COLO829 (cell line): ENCODE measurements around the gene SPAG7.
A peak's percentile ranks its signal among the peaks of the same experiment; 100 is the strongest.

ENCODE experiments used
- DNase-seq: peaks from one replicate; pipeline ENCODE4 v3.0.0; 2012; ENCODE audit warnings: low spot score

Gene SPAG7

DNA sequence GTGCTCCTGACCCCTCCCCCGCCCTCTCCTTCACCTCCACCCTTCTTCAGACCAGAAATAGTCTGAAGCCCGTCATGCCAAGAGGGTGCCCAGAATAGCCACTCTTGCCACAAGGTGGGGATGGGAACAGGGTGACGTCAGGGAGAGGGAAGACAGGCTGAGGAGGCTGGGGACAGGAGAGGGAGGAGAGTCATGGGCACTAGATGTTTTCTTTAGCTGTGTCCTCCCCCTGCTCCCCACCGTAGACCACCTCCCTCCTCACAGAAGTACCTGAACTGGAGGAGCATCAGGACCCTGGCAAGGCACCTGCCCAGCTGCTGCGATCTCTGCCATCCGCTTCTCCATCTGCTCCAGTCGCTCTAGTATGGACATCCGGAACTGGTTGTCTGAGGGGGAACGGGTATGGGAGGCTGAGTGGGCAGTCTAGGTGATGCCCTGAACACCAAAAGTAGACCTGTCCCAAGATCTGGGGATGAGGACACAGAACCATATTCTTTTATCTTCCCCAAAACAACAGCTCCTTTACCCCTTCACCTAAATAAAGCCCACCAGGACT is 6.6 kb upstream of the SPAG7 start:
- DNase-seq, result no peak

DNA sequence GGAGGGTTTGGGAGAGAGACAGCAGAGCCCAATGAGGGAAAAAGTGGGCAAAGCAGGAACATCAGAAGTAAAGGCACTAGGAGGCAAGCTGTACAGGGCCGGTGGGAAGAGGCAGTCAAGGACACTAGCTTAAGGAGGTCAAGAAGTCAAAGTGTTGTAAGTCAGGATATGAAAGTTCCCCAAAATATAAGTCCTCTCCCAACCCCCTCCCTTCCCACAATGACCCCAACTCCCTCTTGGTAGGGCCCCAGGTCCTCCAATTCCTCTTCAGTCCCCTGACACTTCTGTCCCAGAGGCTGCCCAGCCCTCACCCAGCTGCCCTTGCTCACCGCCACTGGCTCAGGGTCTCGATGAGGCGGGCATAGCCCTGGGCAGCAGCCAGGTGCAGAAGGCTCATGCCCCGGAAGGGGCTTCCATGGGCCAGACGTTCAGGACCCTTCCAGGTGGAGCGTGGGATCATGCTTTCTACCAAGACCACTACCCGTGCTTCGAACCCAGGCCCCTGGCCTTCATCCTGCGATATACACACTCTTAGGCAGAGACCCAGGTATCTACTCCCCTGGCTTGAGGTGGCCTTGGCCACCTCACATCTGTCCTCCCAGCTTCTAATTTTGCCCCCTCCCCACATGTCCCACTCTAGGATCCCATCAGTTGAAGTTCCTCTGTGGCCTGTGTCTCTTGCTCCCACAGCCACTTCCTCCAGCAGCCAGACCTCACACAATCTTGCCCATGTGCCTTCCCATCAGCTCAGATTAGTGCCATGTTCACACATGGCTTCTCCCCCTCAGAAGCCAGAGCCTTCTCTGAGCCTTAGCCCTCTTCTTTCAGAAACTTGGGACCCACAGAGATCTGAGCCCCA is 5.9 kb upstream of the SPAG7 start:
- DNase-seq, result no peak

- DNase-seq, result no peak
Observed at GRCh38 chr17:4972752-4973151, 5.1 kb upstream of the SPAG7 start.

GRCh38 chr17:4972322-4972721 is 4.7 kb upstream of the SPAG7 start:
- DNase-seq, result no peak

DNA sequence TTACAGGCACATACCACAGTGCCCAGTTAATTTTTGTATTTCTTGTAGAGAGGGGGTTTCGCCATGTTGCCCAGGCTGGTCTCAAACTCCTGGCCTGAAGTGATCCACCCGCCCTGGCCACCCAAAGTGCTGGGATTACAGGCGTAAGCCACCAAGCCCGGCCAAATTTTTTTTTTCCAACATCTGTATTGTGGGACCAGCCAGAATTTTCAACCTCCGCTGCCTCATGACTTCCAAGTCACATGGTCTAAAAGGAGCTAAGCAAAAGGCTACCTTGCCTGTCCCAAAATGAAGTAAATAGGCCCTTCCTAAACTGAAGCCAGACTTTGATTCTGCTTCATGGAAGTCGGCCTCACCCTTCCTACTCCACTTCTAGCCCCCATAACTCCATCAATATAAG is 4.2 kb upstream of the SPAG7 start:
- DNase-seq, result no peak

- DNase-seq, result no peak
Observed at GRCh38 chr17:4970273-4970672, 2.7 kb upstream of the SPAG7 start.

DNA sequence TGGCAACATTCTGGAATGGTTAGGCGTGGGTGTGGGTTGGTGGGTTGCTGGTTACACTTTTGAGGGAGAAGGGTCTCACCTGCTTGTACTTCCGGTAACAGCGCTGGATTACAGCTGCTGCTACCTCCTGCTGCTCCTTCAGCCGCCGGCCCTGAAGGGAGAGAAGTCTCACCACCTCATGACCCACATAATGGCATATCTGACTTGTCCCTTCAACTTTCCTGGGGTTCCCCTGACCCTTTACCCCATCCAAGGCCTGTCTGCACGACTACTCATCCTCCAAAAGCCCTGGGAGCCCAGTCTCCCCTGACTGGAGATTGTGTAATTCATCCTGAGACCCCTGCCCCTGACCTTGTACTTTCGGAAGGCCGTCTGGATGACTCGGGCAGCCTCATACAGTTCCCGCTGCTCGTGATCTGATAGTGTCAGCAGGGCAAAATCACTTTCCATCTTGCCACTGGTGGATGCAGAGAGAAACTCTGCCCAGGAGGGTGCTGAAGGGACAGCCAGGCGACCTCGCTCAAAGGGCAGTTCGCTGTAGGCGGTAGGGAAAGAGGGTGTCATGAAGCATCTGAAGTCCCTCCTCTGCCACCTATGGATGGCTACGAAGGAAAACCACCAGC is 2.0 kb upstream of the SPAG7 start:
- no peak for DNase-seq

DNA sequence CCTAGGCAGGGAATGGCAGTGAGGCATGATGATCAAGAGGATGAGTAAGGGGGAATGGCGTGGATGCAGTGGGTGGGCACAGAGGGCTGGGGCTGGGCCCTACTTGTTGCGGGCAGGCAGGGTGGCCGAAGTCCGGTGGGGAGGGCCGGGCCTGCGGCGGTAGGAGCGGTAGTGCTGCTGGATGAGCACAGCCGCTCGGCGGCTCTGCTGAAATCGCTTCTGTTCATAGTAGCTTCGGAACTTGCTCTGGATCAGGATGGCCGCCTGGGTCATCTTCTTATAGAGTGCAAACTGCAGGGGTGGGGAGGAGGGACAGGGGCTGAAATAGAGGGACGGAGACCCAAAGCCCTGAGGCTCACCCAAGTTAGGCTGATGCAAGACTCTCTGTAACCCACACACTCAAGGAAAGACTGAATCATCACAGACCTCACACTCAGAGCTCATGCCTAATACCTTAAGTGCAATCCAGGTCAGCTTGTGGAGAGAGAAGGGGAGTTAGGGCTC is 1.5 kb upstream of the SPAG7 start:
- no peak for DNase-seq

DNA sequence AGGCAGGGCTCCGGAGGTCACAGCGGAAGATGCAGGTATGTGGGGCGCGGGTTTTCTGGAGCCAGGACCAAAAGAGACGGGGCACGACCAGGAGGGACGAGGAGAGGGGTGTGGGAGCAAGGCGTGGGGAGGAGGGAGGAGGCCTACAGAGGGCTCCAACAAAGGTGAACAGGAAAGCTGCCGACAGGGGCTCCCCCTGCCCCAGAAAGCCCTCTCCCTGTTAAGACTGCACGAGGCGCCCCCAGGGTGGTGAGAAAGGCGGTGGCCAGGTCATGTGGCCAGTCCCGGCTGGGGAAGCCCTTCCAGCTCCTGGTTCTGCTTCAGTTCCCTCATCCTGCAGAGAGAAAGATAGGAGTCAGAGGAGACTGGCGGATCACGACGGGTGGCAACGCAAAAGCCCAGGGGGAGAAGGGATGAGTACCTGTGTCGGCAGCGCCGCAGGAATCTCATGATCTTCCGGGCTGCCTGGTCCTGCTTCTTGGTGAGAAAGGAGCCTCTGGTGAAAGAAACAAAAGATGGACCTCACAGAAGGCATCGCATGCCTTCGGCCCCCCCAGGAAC is 949 bp upstream of the SPAG7 start:
- no peak for DNase-seq

DNA sequence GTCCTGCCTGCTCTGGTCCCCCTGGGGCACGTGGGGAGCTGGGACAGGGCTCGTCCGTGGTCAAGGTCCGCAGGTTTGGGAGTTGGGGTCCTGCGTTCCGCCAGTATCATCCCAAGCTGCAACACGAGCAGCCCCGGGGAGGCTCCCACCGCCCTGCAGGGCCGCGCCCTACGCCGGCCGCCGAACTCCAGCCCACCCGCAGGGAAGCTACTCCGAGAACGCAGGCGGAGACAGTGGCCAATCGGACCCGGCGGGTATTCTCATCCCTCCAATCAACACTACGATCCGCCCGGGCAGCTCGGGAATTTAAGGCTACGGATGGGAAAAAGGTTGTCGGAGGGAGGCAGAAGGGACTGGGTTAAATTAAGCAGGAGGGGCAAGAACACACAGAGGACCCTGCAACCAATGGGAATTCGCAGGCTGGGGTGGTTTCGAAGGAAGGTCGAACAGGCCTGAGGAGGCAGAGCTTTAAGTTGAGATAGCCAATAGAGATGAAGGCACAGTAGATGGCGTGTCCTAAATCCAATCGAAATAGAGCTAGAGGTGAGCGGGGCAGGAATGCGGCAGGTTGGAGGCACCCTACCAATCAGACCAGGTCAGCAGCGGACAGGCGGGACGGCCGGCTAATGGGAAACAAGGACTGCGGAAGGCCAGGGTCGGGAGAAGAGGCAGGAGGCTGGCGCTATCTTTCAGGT is 626 bp downstream of the SPAG7 start:
- DNase-seq, result peak; percentile 99

DNA sequence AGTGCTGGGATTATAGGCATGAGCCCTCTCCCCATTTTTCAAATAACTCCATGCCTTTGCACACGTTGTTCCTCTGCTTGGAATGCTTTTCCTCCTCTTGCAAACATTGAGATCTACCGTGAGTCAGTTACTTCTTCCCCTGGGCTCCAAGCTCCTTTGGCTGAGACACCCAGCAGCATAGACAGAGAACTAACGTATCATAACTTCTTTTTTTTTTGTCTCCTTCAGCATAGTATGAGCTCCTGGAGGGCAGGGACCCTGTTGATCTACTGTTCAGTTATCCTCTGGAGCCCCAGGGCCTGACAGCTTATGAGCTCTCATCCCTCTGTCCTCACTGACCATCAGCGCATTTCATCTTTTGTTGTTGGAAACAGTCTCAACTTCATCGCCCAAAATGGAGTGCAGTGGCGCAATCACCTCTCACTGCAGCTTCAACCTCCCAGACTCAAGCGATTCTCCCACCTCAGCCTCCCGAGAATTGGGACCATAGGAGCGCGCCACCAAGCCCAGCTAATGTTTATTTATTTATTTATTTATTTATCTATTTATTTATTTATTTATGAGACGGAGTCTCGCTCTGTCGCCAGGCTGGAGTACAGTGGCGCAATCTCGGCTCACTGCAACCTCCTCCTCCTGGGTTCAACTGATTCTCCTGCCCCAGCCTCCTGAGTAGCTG is 2.2 kb downstream of the SPAG7 start:
- DNase-seq, result no peak

DNA sequence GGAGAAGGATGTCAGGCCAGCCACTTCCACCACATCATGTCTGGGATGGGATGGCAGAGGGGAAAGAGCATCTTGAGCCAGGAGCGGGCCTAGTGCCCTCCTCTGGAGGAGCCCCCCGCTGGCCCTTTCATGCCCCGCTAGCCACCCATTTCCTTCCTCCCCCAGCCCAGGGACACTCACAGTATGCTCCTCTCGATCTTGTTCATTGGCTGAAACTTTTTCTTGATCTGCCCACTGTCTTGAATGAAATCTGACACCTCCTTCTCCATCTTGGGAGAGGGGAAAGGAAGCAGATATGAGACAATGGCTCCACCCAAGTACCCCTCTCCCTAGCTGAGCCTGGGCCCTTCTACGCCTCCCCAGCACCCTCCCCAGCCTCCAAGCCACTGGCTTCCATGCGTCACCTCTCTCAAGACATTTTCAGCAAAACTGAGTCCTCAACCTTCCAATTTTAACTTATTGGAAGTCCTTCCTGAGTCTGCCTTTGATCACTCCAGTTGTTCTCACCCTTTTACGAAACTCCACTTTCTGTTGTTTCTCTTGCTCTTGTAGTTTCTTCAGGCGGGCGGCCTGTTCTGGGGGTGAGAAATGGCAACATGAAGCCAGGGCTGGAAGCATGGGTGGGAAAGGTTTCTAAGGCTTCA is 7.2 kb downstream of the SPAG7 start:
- no peak for DNase-seq

- no peak for DNase-seq
Observed at GRCh38 chr17:4959261-4959965, 8.2 kb downstream of the SPAG7 start.

- no peak for DNase-seq
Observed at GRCh38 chr17:4958102-4958501, 9.5 kb downstream of the SPAG7 start.

DNA sequence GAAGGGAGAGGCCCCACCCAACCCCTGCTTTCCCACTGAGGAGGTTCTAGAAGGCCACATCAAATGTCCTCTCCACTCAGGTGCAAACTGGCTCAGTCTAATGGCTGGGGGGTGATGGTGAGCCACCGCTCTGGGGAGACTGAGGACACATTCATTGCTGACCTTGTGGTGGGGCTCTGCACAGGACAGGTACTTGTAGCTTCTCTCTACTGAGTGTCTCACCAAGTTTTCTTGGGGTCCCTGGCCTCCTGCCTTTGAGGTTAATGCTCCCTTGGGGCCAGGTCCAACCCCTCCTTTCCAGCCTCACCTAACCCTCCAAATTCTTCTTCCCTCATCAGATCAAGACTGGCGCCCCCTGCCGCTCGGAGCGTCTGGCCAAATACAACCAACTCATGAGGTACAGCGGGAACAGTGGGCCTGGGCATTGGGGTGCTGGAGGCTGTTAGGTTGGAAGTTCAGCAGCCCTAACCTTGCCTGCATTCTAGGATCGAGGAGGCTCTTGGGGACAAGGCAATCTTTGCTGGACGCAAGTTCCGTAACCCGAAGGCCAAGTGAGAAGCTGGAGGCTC is 11.0 kb downstream of the SPAG7 start:
- DNase-seq, result no peak

- DNase-seq, result no peak
Observed at GRCh38 chr17:4955091-4955490, 12.5 kb downstream of the SPAG7 start.

- no peak for DNase-seq
Observed at GRCh38 chr17:4953451-4953961, 14.1 kb downstream of the SPAG7 start.

DNA sequence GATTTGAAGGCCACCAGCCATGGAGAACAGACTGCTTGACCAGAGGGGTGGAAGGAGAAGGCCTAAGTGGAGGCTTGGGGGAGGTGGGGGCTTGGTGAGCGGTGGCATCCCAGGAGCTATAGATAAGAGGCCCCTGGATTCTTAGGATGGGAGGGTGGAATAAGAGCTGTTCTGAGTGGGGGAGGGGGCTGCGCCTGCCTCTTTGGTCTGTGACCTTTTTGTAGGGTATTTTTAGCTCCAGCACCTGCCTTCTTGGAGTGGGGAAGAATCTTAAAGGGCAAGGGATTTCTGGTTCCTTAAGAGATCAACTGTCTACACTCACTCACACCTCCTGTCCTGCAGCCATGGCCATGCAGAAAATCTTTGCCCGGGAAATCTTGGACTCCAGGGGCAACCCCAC is 16.1 kb downstream of the SPAG7 start:
- no peak for DNase-seq

DNA sequence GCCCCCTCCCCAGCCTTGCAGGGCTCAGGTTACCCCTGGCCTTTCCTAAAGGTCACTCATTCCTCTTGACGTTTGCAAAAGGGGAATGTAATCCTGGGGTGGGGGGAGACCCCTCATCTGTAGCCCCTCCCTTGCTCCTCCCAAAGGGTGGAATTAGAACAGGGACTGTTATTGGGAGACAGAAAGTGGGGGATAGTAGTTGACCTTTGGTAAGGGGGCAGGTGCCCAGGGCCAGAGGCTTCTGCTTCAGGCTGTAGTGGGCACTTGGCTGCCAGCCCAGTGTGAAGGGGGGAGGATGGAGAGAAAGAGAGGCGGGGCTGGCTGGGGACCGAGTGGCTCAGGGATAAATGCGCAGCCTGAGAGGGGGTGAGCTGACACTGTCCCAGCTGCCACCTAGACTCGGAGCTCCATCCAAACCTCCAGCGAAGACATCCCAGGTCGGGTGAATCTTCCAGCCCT is 16.8 kb downstream of the SPAG7 start, which contains the start of gene ENO3:
Gene ENO3, plus strand, starts transcription at position 374 of the 459 bp plus-strand sequence. CDS start 711 bp downstream, outside the sequence.
- DNase-seq, result no peak
